ENCODE results near the gene CCT5.

CCT5 gene

DNA sequence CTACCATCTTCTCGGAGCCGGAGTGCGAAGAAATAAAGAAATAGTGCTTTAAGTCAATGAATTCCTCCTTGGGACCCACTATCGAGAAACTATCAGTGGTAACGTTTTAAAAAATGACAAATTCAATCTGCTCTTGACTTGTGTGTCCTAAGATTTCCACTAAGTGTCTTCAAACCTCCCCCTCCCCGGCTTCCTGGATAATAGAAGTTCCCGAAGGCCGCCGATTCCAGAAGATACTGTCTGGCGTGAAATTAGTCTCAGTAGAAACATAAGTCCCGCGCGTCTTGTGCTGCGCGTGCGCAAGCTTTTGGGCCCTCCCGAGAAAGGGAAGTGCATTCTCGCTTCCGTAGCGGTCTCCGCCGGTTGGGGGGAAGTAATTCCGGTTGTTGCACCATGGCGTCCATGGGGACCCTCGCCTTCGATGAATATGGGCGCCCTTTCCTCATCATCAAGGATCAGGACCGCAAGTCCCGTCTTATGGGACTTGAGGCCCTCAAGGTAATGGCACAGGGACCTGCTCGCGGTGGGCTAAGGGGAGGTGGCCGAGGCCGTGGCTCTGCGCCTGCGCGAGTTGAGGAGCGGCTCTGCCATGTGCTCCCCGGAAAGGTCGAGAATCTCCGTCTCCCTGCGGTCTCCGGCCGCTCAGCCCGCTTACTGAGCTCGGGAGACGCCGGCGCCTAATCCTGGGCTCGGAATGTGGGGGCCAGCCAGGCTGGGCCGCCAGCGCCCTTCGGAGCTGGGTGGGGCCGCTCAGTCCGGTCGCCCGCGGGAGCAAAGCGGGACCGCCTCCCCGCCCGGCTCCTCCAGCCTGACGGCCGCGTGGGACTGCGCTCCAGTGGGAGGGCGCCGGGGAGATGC is at the start of gene CCT5:
TSS of gene CCT5 (plus strand) at position 333 of the 858 bp plus-strand sequence. CDS start at position 394, 61 bp downstream.
- DNase-seq, result peak; percentile 97
- Histone ChIP-seq H3K9me3 (ENCODE audit: severe bottlenecking) (no peaks in the 10 kb centered on the region), H3K4me3 (ENCODE audit: low read depth, low read length) (peak within 1 kb of the TSS; percentile 94), H3K36me3 (peaks cover 44% of the 10 kb centered on the region), H3K27ac (peak within 1 kb of the TSS; percentile 99), H3K27me3 (ENCODE audit: insufficient read depth, low read depth, severe bottlenecking) (no peaks in the 10 kb centered on the region)
- TF ChIP-seq, protein P1, sequence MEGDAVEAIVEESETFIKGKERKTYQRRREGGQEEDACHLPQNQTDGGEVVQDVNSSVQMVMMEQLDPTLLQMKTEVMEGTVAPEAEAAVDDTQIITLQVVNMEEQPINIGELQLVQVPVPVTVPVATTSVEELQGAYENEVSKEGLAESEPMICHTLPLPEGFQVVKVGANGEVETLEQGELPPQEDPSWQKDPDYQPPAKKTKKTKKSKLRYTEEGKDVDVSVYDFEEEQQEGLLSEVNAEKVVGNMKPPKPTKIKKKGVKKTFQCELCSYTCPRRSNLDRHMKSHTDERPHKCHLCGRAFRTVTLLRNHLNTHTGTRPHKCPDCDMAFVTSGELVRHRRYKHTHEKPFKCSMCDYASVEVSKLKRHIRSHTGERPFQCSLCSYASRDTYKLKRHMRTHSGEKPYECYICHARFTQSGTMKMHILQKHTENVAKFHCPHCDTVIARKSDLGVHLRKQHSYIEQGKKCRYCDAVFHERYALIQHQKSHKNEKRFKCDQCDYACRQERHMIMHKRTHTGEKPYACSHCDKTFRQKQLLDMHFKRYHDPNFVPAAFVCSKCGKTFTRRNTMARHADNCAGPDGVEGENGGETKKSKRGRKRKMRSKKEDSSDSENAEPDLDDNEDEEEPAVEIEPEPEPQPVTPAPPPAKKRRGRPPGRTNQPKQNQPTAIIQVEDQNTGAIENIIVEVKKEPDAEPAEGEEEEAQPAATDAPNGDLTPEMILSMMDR (IDR thresholded peaks at IDR 0.05; ENCODE audit: low read depth, low read length), result no peak

- TF ChIP-seq, protein P1 (IDR thresholded peaks at IDR 0.05; ENCODE audit: low read depth, low read length), result peak; percentile 82
- Histone ChIP-seq H3K9me3 (ENCODE audit: severe bottlenecking) (peaks cover 25% of the 10 kb centered on the region), H3K27ac (peak overlapping the region; percentile 84), H3K4me3 (ENCODE audit: low read depth, low read length) (no peak overlapping the region), H3K27me3 (ENCODE audit: insufficient read depth, low read depth, severe bottlenecking) (no peaks in the 10 kb centered on the region), H3K36me3 (no peaks in the 10 kb centered on the region)
- peak; percentile 67 for DNase-seq
Measured at GRCh38 chr5:10201223-10201868, 48.7 kb upstream of the CCT5 start.

GRCh38 chr5:10202089-10202910 is 47.8 kb upstream of the CCT5 start:
- H3K27me3 ChIP-seq (ENCODE audit: insufficient read depth, low read depth, severe bottlenecking), result no peaks in the 10 kb centered on the region
- H3K36me3 ChIP-seq, result no peaks in the 10 kb centered on the region
- DNase-seq, result peak; percentile 68
- peak overlapping the region; percentile 84 for H3K27ac ChIP-seq
- H3K4me3 ChIP-seq (ENCODE audit: low read depth, low read length), result peak overlapping the region; percentile 3; the same call in 1 of the 2 replicates
- peaks cover 21% of the 10 kb centered on the region for H3K9me3 ChIP-seq (ENCODE audit: severe bottlenecking)
- TF ChIP-seq, protein P1 (IDR thresholded peaks at IDR 0.05; ENCODE audit: low read depth, low read length), result no peak

- H3K36me3 ChIP-seq, result no peaks in the 10 kb centered on the region
- no peaks in the 10 kb centered on the region for H3K27me3 ChIP-seq (ENCODE audit: insufficient read depth, low read depth, severe bottlenecking)
- no peak for DNase-seq
- TF ChIP-seq, protein P1 (IDR thresholded peaks at IDR 0.05; ENCODE audit: low read depth, low read length), result no peak
- peaks cover 4% of the 10 kb centered on the region for H3K9me3 ChIP-seq (ENCODE audit: severe bottlenecking)
- no peak overlapping the region for H3K4me3 ChIP-seq (ENCODE audit: low read depth, low read length)
- H3K27ac ChIP-seq, result no peak overlapping the region
Measured at GRCh38 chr5:10209004-10209403, 41.1 kb upstream of the CCT5 start.

DNA sequence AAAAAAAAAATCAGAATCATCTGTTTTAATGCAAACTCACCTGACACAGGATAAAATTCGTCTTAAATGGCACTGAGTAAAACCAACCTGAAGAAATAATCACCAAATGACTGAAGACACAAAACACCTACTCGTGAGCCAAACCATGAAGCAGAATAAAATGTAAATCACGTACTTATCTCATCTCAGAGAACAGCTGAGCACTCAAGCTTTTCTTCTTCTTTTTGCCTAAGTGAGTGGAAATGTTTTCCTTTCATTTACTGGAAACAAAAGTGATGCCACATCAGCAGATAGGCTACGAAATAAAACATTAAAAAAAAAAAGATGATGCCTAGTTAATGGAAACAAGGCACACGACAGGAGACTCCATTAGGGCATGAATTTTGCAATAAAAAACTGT is 36.8 kb upstream of the CCT5 start:
- DNase-seq, result no peak
- TF ChIP-seq, protein P1 (IDR thresholded peaks at IDR 0.05; ENCODE audit: low read depth, low read length), result no peak
- Histone ChIP-seq H3K4me3 (ENCODE audit: low read depth, low read length) (no peak overlapping the region), H3K27ac (no peak overlapping the region), H3K27me3 (ENCODE audit: insufficient read depth, low read depth, severe bottlenecking) (no peaks in the 10 kb centered on the region), H3K9me3 (ENCODE audit: severe bottlenecking) (no peaks in the 10 kb centered on the region), H3K36me3 (no peaks in the 10 kb centered on the region)
